HepG2 (cell line): ENCODE measurements around the gene HDDC2.

Experiments
- ATF1 ChIP-seq: IDR thresholded peaks from 2 replicates; pipeline ENCODE4 v1.6.1; 2016; ENCODE audit warnings: mild to moderate bottlenecking, control low read depth
- ZNF674 ChIP-seq: sonication (generic); formaldehyde crosslinking; IDR thresholded peaks from 2 replicates; pipeline ENCODE4 v1.5.0; 2020; ENCODE audit warnings: low read depth, mild to moderate bottlenecking, missing genetic modification reagents
- ZZZ3 ChIP-seq: sonication (generic); formaldehyde crosslinking; IDR thresholded peaks from 2 replicates; pipeline ENCODE4 v1.4.0; 2020; ENCODE audit warnings: missing genetic modification reagents, mild to moderate bottlenecking, borderline replicate concordance
- TF ChIP-seq, protein P1 (sequence below): sonication (generic); formaldehyde crosslinking; IDR thresholded peaks from 2 replicates; pipeline ENCODE4 v1.5.0; 2020; ENCODE audit warnings: missing genetic modification reagents

DNA sequence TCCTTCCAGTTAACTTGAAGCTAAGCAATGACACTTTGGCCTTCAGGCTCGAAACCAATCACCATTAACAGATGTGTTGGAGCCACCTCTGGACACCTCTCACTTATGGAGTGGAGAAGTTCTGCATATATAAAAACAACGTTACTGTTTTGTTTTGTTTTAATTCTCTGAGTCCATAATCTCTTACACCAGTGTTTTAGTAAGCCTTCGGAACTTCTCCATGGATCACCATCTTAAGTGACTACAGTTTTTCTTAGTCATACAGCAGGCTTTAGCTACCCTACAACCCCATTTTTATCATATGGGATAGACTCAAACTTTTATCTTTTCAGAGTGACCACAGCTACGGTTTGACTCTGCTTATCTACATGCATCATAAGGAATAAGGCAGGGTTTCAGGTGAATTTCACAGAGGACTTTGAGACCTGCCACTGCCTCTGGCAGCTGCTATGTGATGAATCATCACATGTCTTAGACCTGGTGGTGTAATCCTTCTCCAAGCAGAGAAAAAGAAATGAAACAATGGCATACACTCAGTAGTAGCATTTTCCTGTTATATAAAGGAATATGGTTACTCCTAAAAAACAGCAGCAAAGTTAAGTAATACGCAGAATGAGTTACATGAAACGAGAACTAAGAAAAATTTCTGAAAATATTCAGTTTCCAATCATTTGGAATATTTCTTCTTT, 5.5 kb upstream of the HDDC2 start:
- TF ChIP-seq ATF1 (CRISPR knock-in tag) (no peak), ZNF674 (CRISPR knock-in tag) (no peak), ZZZ3 (CRISPR knock-in tag) (no peak)
- TF ChIP-seq, protein P1, sequence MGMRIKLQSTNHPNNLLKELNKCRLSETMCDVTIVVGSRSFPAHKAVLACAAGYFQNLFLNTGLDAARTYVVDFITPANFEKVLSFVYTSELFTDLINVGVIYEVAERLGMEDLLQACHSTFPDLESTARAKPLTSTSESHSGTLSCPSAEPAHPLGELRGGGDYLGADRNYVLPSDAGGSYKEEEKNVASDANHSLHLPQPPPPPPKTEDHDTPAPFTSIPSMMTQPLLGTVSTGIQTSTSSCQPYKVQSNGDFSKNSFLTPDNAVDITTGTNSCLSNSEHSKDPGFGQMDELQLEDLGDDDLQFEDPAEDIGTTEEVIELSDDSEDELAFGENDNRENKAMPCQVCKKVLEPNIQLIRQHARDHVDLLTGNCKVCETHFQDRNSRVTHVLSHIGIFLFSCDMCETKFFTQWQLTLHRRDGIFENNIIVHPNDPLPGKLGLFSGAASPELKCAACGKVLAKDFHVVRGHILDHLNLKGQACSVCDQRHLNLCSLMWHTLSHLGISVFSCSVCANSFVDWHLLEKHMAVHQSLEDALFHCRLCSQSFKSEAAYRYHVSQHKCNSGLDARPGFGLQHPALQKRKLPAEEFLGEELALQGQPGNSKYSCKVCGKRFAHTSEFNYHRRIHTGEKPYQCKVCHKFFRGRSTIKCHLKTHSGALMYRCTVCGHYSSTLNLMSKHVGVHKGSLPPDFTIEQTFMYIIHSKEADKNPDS: no peak
